Measurements from ENCODE around the gene SOCS3. TPM values are rescaled to one million over a fixed set of nuclear protein-coding genes. Genes with fewer than 3 reads are reported as not detected.

The SOCS3 gene
- total and polyA plus RNA-seq, 2 experiments from 2014 or later = 13.2 to 32.9 TPM

DNA sequence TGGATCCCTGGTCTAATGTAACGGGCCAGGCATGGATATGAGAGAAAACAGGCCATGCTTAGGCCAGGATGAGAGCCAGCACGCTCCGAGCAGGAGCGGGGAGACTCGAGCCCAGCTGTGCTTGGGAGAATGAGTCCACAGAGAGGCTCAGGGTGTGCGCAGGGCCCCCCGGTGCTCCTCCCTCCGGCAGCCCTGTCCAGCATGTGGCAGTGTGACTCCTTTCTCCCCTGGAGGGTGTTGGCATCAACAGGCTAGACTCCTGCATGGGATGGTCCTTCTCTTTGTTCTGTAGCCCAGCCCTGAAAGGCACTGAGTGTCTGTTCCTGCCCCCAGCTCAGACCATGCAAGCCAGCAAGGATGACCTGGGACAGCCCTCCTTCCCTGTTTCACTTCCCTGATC is 42.0 kb upstream of the SOCS3 start (continued):
- TF ChIP-seq EZH2 (IDR thresholded peaks at IDR 0.05; ENCODE audit: low read depth, unreplicated experiment) (no peak), ZNF331 (CRISPR knock-in tag; IDR thresholded peaks at IDR 0.05; ENCODE audit: low read depth) (no peak), EZH2phosphoT487 (IDR thresholded peaks at IDR 0.05; ENCODE audit: unreplicated experiment) (no peak)

- Histone ChIP-seq H3K4me2 (no peak overlapping the region), H3K27me3 (ENCODE audit: insufficient read depth) (no peaks in the 10 kb centered on the region), H4K20me1 (replicated peaks; ENCODE audit: insufficient read depth) (peaks cover 19% of the 10 kb centered on the region), H3K36me3 (ENCODE audit: insufficient read depth) (peaks cover 28% of the 10 kb centered on the region), H3K4me1 (ENCODE audit: insufficient read depth) (no peaks in the 10 kb centered on the region), H3K9me2 (ENCODE audit: insufficient read depth) (no peaks in the 10 kb centered on the region), H3F3A (replicated peaks; ENCODE audit: low read depth) (0 out of 2 replicates have a peak, but pooled peaks cover 2% of the 10 kb centered on the region), H3K4me3 (no peak overlapping the region), H3K27ac (ENCODE audit: low read depth) (no peak overlapping the region), H3K79me2 (replicated peaks; ENCODE audit: insufficient read depth) (peaks cover 40% of the 10 kb centered on the region), H2AFZ (no peak overlapping the region)
- DNase-seq (ENCODE audit: low spot score) (no peak), ATAC-seq (no peak)
- Mint-ChIP-seq H3K9me3 (no peaks in the 10 kb centered on the region), H3K27ac (peak overlapping the region; percentile 58; the same call in 1 of the 2 replicates), H3K4me1 (no peaks in the 10 kb centered on the region; the same call in 2 of the 3 replicates), H3K36me3 (ENCODE audit: low read depth) (peaks cover 92% of the 10 kb centered on the region), H3K4me3 (no peak overlapping the region), H3K27me3 (ENCODE audit: insufficient read depth, low read depth, poor library complexity) (peaks cover 10% of the 10 kb centered on the region)
- no peak for TF ChIP-seq EZH2 (IDR thresholded peaks at IDR 0.05; ENCODE audit: low read depth, unreplicated experiment)
- no peak for TF ChIP-seq ZNF114 (CRISPR knock-in tag; IDR thresholded peaks at IDR 0.05)
- TF ChIP-seq, protein P1, sequence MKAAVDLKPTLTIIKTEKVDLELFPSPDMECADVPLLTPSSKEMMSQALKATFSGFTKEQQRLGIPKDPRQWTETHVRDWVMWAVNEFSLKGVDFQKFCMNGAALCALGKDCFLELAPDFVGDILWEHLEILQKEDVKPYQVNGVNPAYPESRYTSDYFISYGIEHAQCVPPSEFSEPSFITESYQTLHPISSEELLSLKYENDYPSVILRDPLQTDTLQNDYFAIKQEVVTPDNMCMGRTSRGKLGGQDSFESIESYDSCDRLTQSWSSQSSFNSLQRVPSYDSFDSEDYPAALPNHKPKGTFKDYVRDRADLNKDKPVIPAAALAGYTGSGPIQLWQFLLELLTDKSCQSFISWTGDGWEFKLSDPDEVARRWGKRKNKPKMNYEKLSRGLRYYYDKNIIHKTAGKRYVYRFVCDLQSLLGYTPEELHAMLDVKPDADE (IDR thresholded peaks at IDR 0.05) = no peak
- no peak for TF ChIP-seq NANOG (IDR thresholded peaks at IDR 0.05; ENCODE audit: borderline replicate concordance)
- TF ChIP-seq JUNB (IDR thresholded peaks at IDR 0.05; ENCODE audit: unreplicated experiment) = no peak
- TF ChIP-seq ZNF331 (CRISPR knock-in tag; IDR thresholded peaks at IDR 0.05; ENCODE audit: low read depth) = no peak
- no peak for TF ChIP-seq EZH2phosphoT487 (IDR thresholded peaks at IDR 0.05; ENCODE audit: unreplicated experiment)
- TF ChIP-seq, protein P2, sequence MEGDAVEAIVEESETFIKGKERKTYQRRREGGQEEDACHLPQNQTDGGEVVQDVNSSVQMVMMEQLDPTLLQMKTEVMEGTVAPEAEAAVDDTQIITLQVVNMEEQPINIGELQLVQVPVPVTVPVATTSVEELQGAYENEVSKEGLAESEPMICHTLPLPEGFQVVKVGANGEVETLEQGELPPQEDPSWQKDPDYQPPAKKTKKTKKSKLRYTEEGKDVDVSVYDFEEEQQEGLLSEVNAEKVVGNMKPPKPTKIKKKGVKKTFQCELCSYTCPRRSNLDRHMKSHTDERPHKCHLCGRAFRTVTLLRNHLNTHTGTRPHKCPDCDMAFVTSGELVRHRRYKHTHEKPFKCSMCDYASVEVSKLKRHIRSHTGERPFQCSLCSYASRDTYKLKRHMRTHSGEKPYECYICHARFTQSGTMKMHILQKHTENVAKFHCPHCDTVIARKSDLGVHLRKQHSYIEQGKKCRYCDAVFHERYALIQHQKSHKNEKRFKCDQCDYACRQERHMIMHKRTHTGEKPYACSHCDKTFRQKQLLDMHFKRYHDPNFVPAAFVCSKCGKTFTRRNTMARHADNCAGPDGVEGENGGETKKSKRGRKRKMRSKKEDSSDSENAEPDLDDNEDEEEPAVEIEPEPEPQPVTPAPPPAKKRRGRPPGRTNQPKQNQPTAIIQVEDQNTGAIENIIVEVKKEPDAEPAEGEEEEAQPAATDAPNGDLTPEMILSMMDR (conservative IDR thresholded peaks at IDR 0.05; ENCODE audit: low read depth in 2 of 2) = no peak
- TF ChIP-seq REST (IDR thresholded peaks at IDR 0.05; ENCODE audit: unreplicated experiment) = no peak
- no peak for TF ChIP-seq STAT1 (IDR thresholded peaks at IDR 0.05; ENCODE audit: unreplicated experiment)
- TF ChIP-seq, protein P3, sequence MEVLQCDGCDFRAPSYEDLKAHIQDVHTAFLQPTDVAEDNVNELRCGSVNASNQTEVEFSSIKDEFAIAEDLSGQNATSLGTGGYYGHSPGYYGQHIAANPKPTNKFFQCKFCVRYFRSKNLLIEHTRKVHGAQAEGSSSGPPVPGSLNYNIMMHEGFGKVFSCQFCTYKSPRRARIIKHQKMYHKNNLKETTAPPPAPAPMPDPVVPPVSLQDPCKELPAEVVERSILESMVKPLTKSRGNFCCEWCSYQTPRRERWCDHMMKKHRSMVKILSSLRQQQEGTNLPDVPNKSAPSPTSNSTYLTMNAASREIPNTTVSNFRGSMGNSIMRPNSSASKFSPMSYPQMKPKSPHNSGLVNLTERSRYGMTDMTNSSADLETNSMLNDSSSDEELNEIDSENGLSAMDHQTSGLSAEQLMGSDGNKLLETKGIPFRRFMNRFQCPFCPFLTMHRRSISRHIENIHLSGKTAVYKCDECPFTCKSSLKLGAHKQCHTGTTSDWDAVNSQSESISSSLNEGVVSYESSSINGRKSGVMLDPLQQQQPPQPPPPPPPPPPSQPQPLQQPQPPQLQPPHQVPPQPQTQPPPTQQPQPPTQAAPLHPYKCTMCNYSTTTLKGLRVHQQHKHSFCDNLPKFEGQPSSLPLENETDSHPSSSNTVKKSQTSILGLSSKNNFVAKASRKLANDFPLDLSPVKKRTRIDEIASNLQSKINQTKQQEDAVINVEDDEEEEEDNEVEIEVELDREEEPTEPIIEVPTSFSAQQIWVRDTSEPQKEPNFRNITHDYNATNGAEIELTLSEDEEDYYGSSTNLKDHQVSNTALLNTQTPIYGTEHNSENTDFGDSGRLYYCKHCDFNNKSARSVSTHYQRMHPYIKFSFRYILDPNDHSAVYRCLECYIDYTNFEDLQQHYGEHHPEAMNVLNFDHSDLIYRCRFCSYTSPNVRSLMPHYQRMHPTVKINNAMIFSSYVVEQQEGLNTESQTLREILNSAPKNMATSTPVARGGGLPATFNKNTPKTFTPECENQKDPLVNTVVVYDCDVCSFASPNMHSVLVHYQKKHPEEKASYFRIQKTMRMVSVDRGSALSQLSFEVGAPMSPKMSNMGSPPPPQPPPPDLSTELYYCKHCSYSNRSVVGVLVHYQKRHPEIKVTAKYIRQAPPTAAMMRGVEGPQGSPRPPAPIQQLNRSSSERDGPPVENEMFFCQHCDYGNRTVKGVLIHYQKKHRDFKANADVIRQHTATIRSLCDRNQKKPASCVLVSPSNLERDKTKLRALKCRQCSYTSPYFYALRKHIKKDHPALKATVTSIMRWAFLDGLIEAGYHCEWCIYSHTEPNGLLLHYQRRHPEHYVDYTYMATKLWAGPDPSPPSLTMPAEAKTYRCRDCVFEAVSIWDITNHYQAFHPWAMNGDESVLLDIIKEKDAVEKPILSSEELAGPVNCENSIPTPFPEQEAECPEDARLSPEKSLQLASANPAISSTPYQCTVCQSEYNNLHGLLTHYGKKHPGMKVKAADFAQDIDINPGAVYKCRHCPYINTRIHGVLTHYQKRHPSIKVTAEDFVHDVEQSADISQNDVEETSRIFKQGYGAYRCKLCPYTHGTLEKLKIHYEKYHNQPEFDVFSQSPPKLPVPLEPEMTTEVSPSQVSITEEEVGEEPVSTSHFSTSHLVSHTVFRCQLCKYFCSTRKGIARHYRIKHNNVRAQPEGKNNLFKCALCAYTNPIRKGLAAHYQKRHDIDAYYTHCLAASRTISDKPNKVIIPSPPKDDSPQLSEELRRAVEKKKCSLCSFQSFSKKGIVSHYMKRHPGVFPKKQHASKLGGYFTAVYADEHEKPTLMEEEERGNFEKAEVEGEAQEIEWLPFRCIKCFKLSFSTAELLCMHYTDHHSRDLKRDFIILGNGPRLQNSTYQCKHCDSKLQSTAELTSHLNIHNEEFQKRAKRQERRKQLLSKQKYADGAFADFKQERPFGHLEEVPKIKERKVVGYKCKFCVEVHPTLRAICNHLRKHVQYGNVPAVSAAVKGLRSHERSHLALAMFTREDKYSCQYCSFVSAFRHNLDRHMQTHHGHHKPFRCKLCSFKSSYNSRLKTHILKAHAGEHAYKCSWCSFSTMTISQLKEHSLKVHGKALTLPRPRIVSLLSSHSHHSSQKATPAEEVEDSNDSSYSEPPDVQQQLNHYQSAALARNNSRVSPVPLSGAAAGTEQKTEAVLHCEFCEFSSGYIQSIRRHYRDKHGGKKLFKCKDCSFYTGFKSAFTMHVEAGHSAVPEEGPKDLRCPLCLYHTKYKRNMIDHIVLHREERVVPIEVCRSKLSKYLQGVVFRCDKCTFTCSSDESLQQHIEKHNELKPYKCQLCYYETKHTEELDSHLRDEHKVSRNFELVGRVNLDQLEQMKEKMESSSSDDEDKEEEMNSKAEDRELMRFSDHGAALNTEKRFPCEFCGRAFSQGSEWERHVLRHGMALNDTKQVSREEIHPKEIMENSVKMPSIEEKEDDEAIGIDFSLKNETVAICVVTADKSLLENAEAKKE (CRISPR knock-in tag; IDR thresholded peaks at IDR 0.05) = no peak
- no peak for TF ChIP-seq POLR2AphosphoS5 (IDR thresholded peaks at IDR 0.05; ENCODE audit: low read depth)
- no peak for TF ChIP-seq CREB1 (CRISPR knock-in tag; IDR thresholded peaks at IDR 0.05; ENCODE audit: low read depth)
Measured at GRCh38 chr17:78401246-78401645, 41.4 kb upstream of the SOCS3 start.
